Neural cell (in vitro differentiated cells): ENCODE measurements around the gene HS3ST5. TPM values are rescaled to one million over a fixed set of nuclear protein-coding genes. Genes with fewer than 3 reads are reported as not detected.

Experiments
- H2AFZ ChIP-seq: fragments of 200-600, 300-800 bp; sonication (generic), shearing (Covaris generic); 2 replicates; pipeline ENCODE4 v1.6.0; 2014; ENCODE audit warnings: low read depth, mild to moderate bottlenecking, antibody characterized with exemption, low read length, moderate library complexity
- H3F3A ChIP-seq: fragments of 200-600 bp; shearing (Covaris generic); 2 replicates; pipeline ENCODE4 v1.6.1; 2016; ENCODE audit warnings: mild to moderate bottlenecking, moderate library complexity, mixed read lengths, antibody characterized with exemption, low read length; ENCODE audit not compliant: insufficient read depth, poor library complexity, severe bottlenecking
- H3K27ac ChIP-seq: fragments of 200-600, 300-800 bp; sonication (generic), shearing (Covaris generic); 2 replicates; pipeline ENCODE4 v1.5.1; 2014; ENCODE audit warnings: mild to moderate bottlenecking, low read length, moderate library complexity
- H3K27me3 ChIP-seq: fragments of 300-800, 200-600 bp; sonication (generic), shearing (Covaris generic); 2 replicates; pipeline ENCODE4 v1.6.0; 2014; ENCODE audit warnings: mild to moderate bottlenecking, low read depth, low read length, moderate library complexity; ENCODE audit not compliant: insufficient read depth
- H3K36me3 ChIP-seq: fragments of 300-800, 200-600 bp; sonication (generic), shearing (Covaris generic); 2 replicates; pipeline ENCODE4 v1.5.1; 2014; ENCODE audit warnings: mild to moderate bottlenecking, antibody characterized with exemption, low read length, moderate library complexity; ENCODE audit not compliant: insufficient read depth
- H3K4me2 ChIP-seq: fragments of 300-800, 200-600 bp; sonication (generic), shearing (Covaris generic); 2 replicates; pipeline ENCODE4 v1.6.0; 2014; ENCODE audit warnings: mild to moderate bottlenecking, low read length
- H3K4me3 ChIP-seq: fragments of 300-800, 200-600 bp; sonication (generic), shearing (Covaris generic); 2 replicates; pipeline ENCODE4 v1.5.1; 2014; ENCODE audit warnings: mild to moderate bottlenecking, low read length, moderate library complexity
- H3K79me2 ChIP-seq: fragments of 200-600 bp; shearing (Covaris generic); replicated peaks from 2 replicates; pipeline ENCODE4 v1.6.0; 2014; ENCODE audit warnings: mild to moderate bottlenecking, low read length, moderate library complexity; ENCODE audit not compliant: insufficient read depth
- H3K9ac ChIP-seq: fragments of 300-800, 200-600 bp; sonication (generic), shearing (Covaris generic); 2 replicates; pipeline ENCODE4 v1.6.1; 2016; ENCODE audit warnings: mild to moderate bottlenecking, low read length, mixed read lengths
- H3K9me2 ChIP-seq: fragments of 200-600 bp; shearing (Covaris generic); 2 replicates; pipeline ENCODE4 v1.6.1; 2016; ENCODE audit warnings: mild to moderate bottlenecking, low read length, mixed read lengths; ENCODE audit not compliant: insufficient read depth
- H3K9me3 ChIP-seq: fragments of 200-600, 300-800 bp; sonication (generic), shearing (Covaris generic); 2 replicates; pipeline ENCODE4 v1.6.1; 2016; ENCODE audit warnings: mild to moderate bottlenecking, mixed run types, low read length, moderate library complexity, mixed read lengths
- H4K20me1 ChIP-seq: fragments of 200-600 bp; shearing (Covaris generic); 2 replicates; pipeline ENCODE4 v1.6.1; 2016; ENCODE audit warnings: mild to moderate bottlenecking, mixed run types; ENCODE audit not compliant: insufficient read depth
- EP300 ChIP-seq: fragments of 450-650 bp; conservative IDR thresholded peaks from 2 replicates; pipeline ENCODE4 v1.6.1; 2014; ENCODE audit warnings: antibody characterized with exemption, mild to moderate bottlenecking, moderate library complexity; ENCODE audit not compliant: poor library complexity, severe bottlenecking
- EZH2 ChIP-seq: fragments of 200-600, 300-800 bp; shearing (Covaris generic), sonication (generic); IDR thresholded peaks from 2 replicates; pipeline ENCODE4 v1.6.1; 2014; ENCODE audit warnings: antibody characterized with exemption, low read length, borderline replicate concordance, mild to moderate bottlenecking; ENCODE audit not compliant: insufficient read depth, poor library complexity, severe bottlenecking
- MXI1 ChIP-seq: fragments of 450-650 bp; conservative IDR thresholded peaks from 2 replicates; pipeline ENCODE4 v1.6.1; 2014; ENCODE audit warnings: antibody characterized with exemption, mild to moderate bottlenecking; ENCODE audit not compliant: poor library complexity, severe bottlenecking
- POLR2AphosphoS5 ChIP-seq: IDR thresholded peaks from 2 replicates; pipeline ENCODE4 v1.6.1; 2012
- RAD21 ChIP-seq: fragments of 450-650 bp; conservative IDR thresholded peaks from 2 replicates; pipeline ENCODE4 v1.6.1; 2014; ENCODE audit warnings: antibody characterized with exemption, mild to moderate bottlenecking, moderate library complexity
- SMC3 ChIP-seq: fragments of 450-650 bp; conservative IDR thresholded peaks from 2 replicates; pipeline ENCODE4 v1.6.1; 2014; ENCODE audit warnings: antibody characterized with exemption, mild to moderate bottlenecking, moderate library complexity; ENCODE audit not compliant: poor library complexity
- TAF1 ChIP-seq: IDR thresholded peaks from 2 replicates; pipeline ENCODE4 v1.6.1; 2012; ENCODE audit warnings: low read depth
- polyA plus RNA-seq: library from polyadenylated mRNA; depleted of rRNA; stranded (reverse); fragments of >200 nt; gene quantifications from 2 replicates; pipeline ENCODE4 v1.2.3, GENCODE V29; 2014
- TF ChIP-seq, protein P1 (sequence below): IDR thresholded peaks from 2 replicates; pipeline ENCODE4 v1.6.1; 2012; ENCODE audit warnings: borderline replicate concordance
- TF ChIP-seq, protein P2 (sequence below): fragments of 450-650 bp; IDR thresholded peaks from 2 replicates; pipeline ENCODE4 v1.5.1; 2014; ENCODE audit warnings: antibody characterized with exemption, mild to moderate bottlenecking, moderate library complexity; ENCODE audit not compliant: poor library complexity, severe bottlenecking

The HS3ST5 gene
- polyA plus RNA-seq, 1 donor from 2014 or later, result not detected

- no peak for TF ChIP-seq RAD21
- no peak for TF ChIP-seq SMC3
Measured at GRCh38 chr6:114389111-114389510, 46.3 kb upstream of the HS3ST5 start (continued).

DNA sequence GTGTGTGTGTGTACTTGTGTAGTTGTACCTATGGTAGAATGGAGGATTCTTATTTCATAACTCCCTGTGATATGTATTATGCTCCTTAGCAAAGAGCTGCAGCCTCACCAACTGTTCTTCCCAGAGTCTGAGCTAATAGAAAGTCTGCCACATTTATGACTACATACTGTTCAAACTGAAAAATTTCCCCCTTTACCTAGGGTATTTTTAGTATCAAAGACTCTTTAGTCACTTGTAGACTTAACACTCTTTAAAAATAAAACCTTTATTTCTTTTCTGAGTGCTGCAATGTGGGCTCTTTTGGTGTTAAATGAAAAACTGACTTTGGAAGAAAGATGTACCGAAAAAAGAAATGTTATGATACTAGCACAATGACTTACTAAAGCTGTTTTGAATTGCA is 39.6 kb upstream of the HS3ST5 start:
- H3K4me2 ChIP-seq, result no peak overlapping the region
- no peak overlapping the region for H2AFZ ChIP-seq
- no peak overlapping the region for H3K27ac ChIP-seq
- H3K4me3 ChIP-seq, result no peak overlapping the region
- no peaks in the 10 kb centered on the region for H3K9me2 ChIP-seq
- no peaks in the 10 kb centered on the region for H3K79me2 ChIP-seq
- H3K9ac ChIP-seq, result no peak overlapping the region
- no peaks in the 10 kb centered on the region for H3K36me3 ChIP-seq
- H4K20me1 ChIP-seq, result no peaks in the 10 kb centered on the region
- no peaks in the 10 kb centered on the region for H3K9me3 ChIP-seq
- no peaks in the 10 kb centered on the region for H3F3A ChIP-seq
- TF ChIP-seq TAF1 (no peak), POLR2AphosphoS5 (no peak), SMC3 (no peak), EZH2 (no peak), EP300 (no peak), MXI1 (no peak)
- TF ChIP-seq, protein P1, sequence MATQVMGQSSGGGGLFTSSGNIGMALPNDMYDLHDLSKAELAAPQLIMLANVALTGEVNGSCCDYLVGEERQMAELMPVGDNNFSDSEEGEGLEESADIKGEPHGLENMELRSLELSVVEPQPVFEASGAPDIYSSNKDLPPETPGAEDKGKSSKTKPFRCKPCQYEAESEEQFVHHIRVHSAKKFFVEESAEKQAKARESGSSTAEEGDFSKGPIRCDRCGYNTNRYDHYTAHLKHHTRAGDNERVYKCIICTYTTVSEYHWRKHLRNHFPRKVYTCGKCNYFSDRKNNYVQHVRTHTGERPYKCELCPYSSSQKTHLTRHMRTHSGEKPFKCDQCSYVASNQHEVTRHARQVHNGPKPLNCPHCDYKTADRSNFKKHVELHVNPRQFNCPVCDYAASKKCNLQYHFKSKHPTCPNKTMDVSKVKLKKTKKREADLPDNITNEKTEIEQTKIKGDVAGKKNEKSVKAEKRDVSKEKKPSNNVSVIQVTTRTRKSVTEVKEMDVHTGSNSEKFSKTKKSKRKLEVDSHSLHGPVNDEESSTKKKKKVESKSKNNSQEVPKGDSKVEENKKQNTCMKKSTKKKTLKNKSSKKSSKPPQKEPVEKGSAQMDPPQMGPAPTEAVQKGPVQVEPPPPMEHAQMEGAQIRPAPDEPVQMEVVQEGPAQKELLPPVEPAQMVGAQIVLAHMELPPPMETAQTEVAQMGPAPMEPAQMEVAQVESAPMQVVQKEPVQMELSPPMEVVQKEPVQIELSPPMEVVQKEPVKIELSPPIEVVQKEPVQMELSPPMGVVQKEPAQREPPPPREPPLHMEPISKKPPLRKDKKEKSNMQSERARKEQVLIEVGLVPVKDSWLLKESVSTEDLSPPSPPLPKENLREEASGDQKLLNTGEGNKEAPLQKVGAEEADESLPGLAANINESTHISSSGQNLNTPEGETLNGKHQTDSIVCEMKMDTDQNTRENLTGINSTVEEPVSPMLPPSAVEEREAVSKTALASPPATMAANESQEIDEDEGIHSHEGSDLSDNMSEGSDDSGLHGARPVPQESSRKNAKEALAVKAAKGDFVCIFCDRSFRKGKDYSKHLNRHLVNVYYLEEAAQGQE, result no peak
- TF ChIP-seq, protein P2, sequence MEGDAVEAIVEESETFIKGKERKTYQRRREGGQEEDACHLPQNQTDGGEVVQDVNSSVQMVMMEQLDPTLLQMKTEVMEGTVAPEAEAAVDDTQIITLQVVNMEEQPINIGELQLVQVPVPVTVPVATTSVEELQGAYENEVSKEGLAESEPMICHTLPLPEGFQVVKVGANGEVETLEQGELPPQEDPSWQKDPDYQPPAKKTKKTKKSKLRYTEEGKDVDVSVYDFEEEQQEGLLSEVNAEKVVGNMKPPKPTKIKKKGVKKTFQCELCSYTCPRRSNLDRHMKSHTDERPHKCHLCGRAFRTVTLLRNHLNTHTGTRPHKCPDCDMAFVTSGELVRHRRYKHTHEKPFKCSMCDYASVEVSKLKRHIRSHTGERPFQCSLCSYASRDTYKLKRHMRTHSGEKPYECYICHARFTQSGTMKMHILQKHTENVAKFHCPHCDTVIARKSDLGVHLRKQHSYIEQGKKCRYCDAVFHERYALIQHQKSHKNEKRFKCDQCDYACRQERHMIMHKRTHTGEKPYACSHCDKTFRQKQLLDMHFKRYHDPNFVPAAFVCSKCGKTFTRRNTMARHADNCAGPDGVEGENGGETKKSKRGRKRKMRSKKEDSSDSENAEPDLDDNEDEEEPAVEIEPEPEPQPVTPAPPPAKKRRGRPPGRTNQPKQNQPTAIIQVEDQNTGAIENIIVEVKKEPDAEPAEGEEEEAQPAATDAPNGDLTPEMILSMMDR, result no peak
- H3K27me3 ChIP-seq, result no peaks in the 10 kb centered on the region

- Histone ChIP-seq H3K4me2 (no peak overlapping the region), H3K4me3 (no peak overlapping the region), H3K9me3 (no peaks in the 10 kb centered on the region), H3K36me3 (no peaks in the 10 kb centered on the region), H3K9me2 (no peaks in the 10 kb centered on the region), H4K20me1 (no peaks in the 10 kb centered on the region), H3K27ac (no peak overlapping the region), H3K27me3 (no peaks in the 10 kb centered on the region), H3K9ac (no peak overlapping the region), H3K79me2 (no peaks in the 10 kb centered on the region), H3F3A (no peaks in the 10 kb centered on the region), H2AFZ (no peak overlapping the region)
- TF ChIP-seq, protein P1, result no peak
- TF ChIP-seq MXI1 (no peak), POLR2AphosphoS5 (no peak)
- TF ChIP-seq, protein P2, result no peak
Measured at GRCh38 chr6:114377881-114378280, 35.1 kb upstream of the HS3ST5 start.
